Nephron progenitor cell (in vitro differentiated cells): ENCODE data around the gene HMOX1.
A peak's percentile ranks its signal among the peaks of the same experiment; 100 is the strongest.

ENCODE experiments used
- DNase-seq: peaks from one replicate; pipeline ENCODE4 v3.0.0; 2021
- H3K27ac Mint-ChIP-seq: 2 replicates; pipeline ENCODE4 v1.8.0; 2021; ENCODE audit warnings: mild to moderate bottlenecking, moderate library complexity, mixed read lengths
- H3K27me3 Mint-ChIP-seq: 2 replicates; pipeline ENCODE4 v1.8.0; 2021; ENCODE audit warnings: mild to moderate bottlenecking, low read depth, mixed read lengths; ENCODE audit not compliant: poor library complexity
- H3K36me3 Mint-ChIP-seq: 2 replicates; pipeline ENCODE4 v1.8.0; 2021; ENCODE audit warnings: low read depth, mixed read lengths
- H3K4me1 Mint-ChIP-seq: 2 replicates; pipeline ENCODE4 v1.8.0; 2021; ENCODE audit warnings: mixed read lengths
- H3K4me3 Mint-ChIP-seq: 2 replicates; pipeline ENCODE4 v1.8.0; 2021; ENCODE audit warnings: mild to moderate bottlenecking, moderate library complexity, mixed read lengths
- H3K9me3 Mint-ChIP-seq: 2 replicates; pipeline ENCODE4 v1.8.0; 2021; ENCODE audit warnings: mild to moderate bottlenecking, moderate library complexity, mixed read lengths
- CTCF ChIP-seq: fragments of 200-600 bp; sonication (generic); IDR thresholded peaks from 2 replicates; pipeline ENCODE4 v1.5.0; 2021; ENCODE audit warnings: antibody characterized with exemption

HMOX1 gene

GRCh38 chr22:35379146-35379993, 1.5 kb upstream of the HMOX1 start:
- Mint-ChIP-seq H3K27me3 (peaks cover 23% of the 10 kb centered on the region), H3K27ac (no peak overlapping the region), H3K36me3 (no peaks in the 10 kb centered on the region), H3K9me3 (no peaks in the 10 kb centered on the region), H3K4me3 (no peak overlapping the region), H3K4me1 (peaks cover 61% of the 10 kb centered on the region)
- TF ChIP-seq CTCF = no peak
- no peak for DNase-seq

GRCh38 chr22:35380013-35380412, 883 bp upstream of the HMOX1 start:
- Mint-ChIP-seq H3K9me3 (no peaks in the 10 kb centered on the region), H3K4me3 (peak overlapping the region; percentile 75), H3K4me1 (peaks cover 61% of the 10 kb centered on the region), H3K27me3 (peaks cover 23% of the 10 kb centered on the region), H3K36me3 (no peaks in the 10 kb centered on the region), H3K27ac (no peak overlapping the region)
- no peak for TF ChIP-seq CTCF
- DNase-seq = no peak

- H3K27ac Mint-ChIP-seq = no peak overlapping the region
- peak overlapping the region; percentile 75 for H3K4me3 Mint-ChIP-seq
- H3K36me3 Mint-ChIP-seq = no peaks in the 10 kb centered on the region
- H3K4me1 Mint-ChIP-seq = peaks cover 48% of the 10 kb centered on the region
- no peak for DNase-seq
- H3K27me3 Mint-ChIP-seq = peaks cover 24% of the 10 kb centered on the region
- H3K9me3 Mint-ChIP-seq = no peaks in the 10 kb centered on the region
- TF ChIP-seq CTCF = no peak
These were observed 621 bp downstream of the HMOX1 start for GRCh38 chr22:35381424-35382009.

- no peak for DNase-seq
- no peak overlapping the region for H3K27ac Mint-ChIP-seq
- H3K4me1 Mint-ChIP-seq = peaks cover 29% of the 10 kb centered on the region
- H3K36me3 Mint-ChIP-seq = no peaks in the 10 kb centered on the region
- no peak for TF ChIP-seq CTCF
- H3K4me3 Mint-ChIP-seq = no peak overlapping the region
- H3K9me3 Mint-ChIP-seq = no peaks in the 10 kb centered on the region
- peaks cover 24% of the 10 kb centered on the region for H3K27me3 Mint-ChIP-seq
These were observed 2.8 kb downstream of the HMOX1 start for GRCh38 chr22:35383679-35384071.

- no peak for TF ChIP-seq CTCF
- Mint-ChIP-seq H3K9me3 (no peaks in the 10 kb centered on the region), H3K4me3 (no peak overlapping the region), H3K27me3 (peaks cover 24% of the 10 kb centered on the region), H3K36me3 (no peaks in the 10 kb centered on the region), H3K4me1 (peaks cover 21% of the 10 kb centered on the region), H3K27ac (no peak overlapping the region)
- no peak for DNase-seq
These were observed 3.6 kb downstream of the HMOX1 start for GRCh38 chr22:35384527-35384926.
